IgD-negative memory B cell (primary cell): ENCODE measurements around the gene PAK1. TPM values are rescaled to one million over a fixed set of nuclear protein-coding genes. Genes with fewer than 3 reads are reported as not detected.

Experiments used
- H3K27ac Mint-ChIP-seq, 3 donors: one replicate each; pipeline ENCODE4 v1.8.0; 2020 to 2022; ENCODE audit warnings: mild to moderate bottlenecking in 3 of 3, mixed read lengths in 3 of 3, moderate library complexity in 1 of 3
- H3K27me3 Mint-ChIP-seq: one replicate; pipeline ENCODE4 v1.8.0; 2021; ENCODE audit warnings: mixed read lengths
- H3K36me3 Mint-ChIP-seq: one replicate; pipeline ENCODE4 v1.8.0; 2020; ENCODE audit warnings: mild to moderate bottlenecking, mixed read lengths
- H3K4me1 Mint-ChIP-seq, 3 donors: one replicate each; pipeline ENCODE4 v1.8.0; 2020 to 2022; ENCODE audit warnings: mixed read lengths in 3 of 3, mild to moderate bottlenecking in 1 of 3
- H3K4me3 Mint-ChIP-seq, 4 donors: one replicate each; pipeline ENCODE4 v1.8.0; 2020 to 2022; ENCODE audit warnings: mild to moderate bottlenecking in 4 of 4, mixed read lengths in 4 of 4, moderate library complexity in 3 of 4
- H3K9me3 Mint-ChIP-seq, 3 donors: one replicate each; pipeline ENCODE4 v1.8.0; 2020 to 2021; ENCODE audit warnings: mixed read lengths in 3 of 3, mild to moderate bottlenecking in 1 of 3
- polyA plus RNA-seq: library from polyadenylated mRNA; unstranded; fragments of 300-500 nt; fragmentation: Illumina TruSeq; gene quantifications from one replicate; pipeline ENCODE4 v1.2.3, GENCODE V29; 2021

Gene PAK1
- polyA plus RNA-seq, 1 donor from 2014 or later = 15.0 TPM

DNA sequence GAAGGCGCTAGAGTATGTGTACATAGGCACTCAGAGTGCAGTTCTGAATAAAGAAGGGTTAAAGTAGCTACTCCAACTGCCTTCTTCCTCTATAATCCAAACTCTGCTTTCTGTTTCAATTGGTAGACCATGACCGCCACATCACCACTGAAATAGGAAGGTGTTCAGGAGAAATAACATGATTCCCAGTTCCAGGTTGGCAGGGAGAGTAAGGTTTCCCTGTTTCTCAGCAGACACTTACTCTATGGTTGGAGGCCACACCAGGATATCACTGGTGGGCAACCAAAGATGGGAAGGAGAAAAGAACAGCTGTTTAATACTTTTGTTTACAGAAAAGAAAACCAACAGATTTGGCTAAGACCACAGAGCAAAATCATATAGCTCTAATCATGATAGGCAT lies 37.9 kb downstream of the PAK1 start:
- H3K4me1 Mint-ChIP-seq = peaks cover 0 to 6% (median 2%) of the 10 kb centered on the region in 3 donors
- H3K4me3 Mint-ChIP-seq = peak overlapping the region in 1 of 4 donors; percentile 29
- no peak overlapping the region for H3K27ac Mint-ChIP-seq
- no peaks in the 10 kb centered on the region for H3K9me3 Mint-ChIP-seq
- H3K36me3 Mint-ChIP-seq = no peaks in the 10 kb centered on the region
- peaks cover 9% of the 10 kb centered on the region for H3K27me3 Mint-ChIP-seq

DNA sequence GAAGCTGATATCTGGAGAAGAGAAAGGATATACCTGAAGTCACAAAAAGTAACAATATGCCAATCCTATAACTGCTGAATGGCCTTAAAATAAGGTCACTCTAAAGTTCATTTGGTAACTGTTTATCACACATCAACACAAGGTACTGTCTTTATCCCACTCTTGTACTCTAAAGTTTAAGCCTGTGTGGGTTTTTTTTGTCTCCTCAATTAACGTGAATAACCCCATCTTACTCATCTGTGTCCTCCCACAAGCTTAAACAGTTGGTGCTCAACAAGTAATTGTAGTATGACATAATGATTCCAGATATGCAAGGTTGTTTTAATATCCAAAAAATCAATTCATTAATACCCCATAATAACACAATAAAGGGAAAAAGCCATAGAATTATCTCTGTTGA lies 42.1 kb downstream of the PAK1 start:
- H3K36me3 Mint-ChIP-seq = no peaks in the 10 kb centered on the region
- no peaks in the 10 kb centered on the region for H3K9me3 Mint-ChIP-seq
- H3K27ac Mint-ChIP-seq = no peak overlapping the region
- H3K27me3 Mint-ChIP-seq = peaks cover 6% of the 10 kb centered on the region
- peaks cover 0 to 6% (median 2%) of the 10 kb centered on the region in 3 donors for H3K4me1 Mint-ChIP-seq
- no peak overlapping the region for H3K4me3 Mint-ChIP-seq

DNA sequence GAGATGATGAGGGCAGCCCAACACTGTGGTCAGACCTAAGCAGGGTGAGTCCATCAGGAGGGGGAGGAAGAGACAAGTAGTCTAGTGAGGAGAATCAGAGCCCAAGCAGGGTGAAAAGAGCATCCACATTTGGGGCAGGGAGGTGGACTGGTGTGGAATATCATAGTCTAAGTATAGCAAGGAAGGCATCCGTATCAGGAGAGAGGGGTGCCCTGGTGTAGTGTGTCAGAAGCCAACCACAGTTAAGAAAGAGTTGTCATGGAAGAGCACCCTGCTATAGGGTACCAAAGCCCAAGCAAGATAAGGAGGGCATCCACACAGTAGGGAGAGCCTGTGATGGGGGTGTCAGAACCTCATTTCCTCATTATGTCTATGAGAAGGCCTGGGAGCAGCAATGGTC lies 45.3 kb downstream of the PAK1 start:
- no peak overlapping the region for H3K27ac Mint-ChIP-seq
- H3K36me3 Mint-ChIP-seq = no peaks in the 10 kb centered on the region
- H3K9me3 Mint-ChIP-seq = no peaks in the 10 kb centered on the region
- H3K27me3 Mint-ChIP-seq = peaks cover 2% of the 10 kb centered on the region
- no peak overlapping the region for H3K4me3 Mint-ChIP-seq
- H3K4me1 Mint-ChIP-seq = peaks cover 0 to 2% (median 0%) of the 10 kb centered on the region in 3 donors

DNA sequence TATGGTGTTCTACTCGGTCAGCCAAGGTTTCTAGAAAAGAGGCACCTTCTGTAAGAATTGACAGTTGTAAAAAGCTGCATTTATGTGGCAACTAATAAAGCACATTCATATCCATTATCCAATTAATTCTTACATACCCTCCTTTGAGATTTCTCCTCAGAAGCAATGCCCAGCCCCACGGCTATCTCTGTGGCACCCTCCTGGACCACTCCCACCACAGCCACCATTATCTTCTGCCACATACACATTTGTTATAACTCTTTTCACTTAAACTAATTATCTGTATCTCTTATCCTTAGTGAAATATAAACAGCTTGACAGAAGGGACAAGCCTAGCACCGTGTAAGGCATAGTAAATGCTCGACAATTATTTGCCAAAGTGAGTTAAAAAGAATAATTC lies 48.5 kb downstream of the PAK1 start:
- no peak overlapping the region for H3K27ac Mint-ChIP-seq
- peaks cover 2% of the 10 kb centered on the region for H3K27me3 Mint-ChIP-seq
- H3K9me3 Mint-ChIP-seq = peaks cover 0 to under 1% (median 0%) of the 10 kb centered on the region in 3 donors
- peaks cover 0 to 2% (median 0%) of the 10 kb centered on the region in 3 donors for H3K4me1 Mint-ChIP-seq
- no peak overlapping the region for H3K4me3 Mint-ChIP-seq
- H3K36me3 Mint-ChIP-seq = peaks cover 1% of the 10 kb centered on the region

DNA sequence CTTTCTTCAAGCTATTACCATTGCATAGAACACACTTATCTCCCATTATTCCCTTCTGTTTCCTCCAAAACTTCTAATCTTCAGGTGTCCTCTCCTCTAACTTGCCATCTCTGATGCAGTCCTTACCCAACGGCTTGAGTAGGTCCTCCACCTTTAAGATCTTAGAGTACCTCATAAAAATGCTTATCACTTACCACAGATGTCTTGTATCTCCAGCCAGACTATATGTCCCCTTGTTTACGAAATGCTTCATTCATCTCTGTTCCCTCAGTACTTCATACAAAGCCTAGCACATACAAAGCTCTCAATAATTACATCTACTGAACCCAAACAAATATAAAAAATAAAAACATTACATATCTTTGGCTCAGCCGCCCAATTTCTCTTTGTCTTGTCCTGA lies 49.2 kb downstream of the PAK1 start:
- H3K36me3 Mint-ChIP-seq = peaks cover 3% of the 10 kb centered on the region
- peaks cover 2% of the 10 kb centered on the region for H3K27me3 Mint-ChIP-seq
- no peak overlapping the region for H3K27ac Mint-ChIP-seq
- peaks cover 0 to 2% (median 0%) of the 10 kb centered on the region in 3 donors for H3K4me1 Mint-ChIP-seq
- H3K9me3 Mint-ChIP-seq = peaks cover 0 to 1% (median 0%) of the 10 kb centered on the region in 3 donors
- H3K4me3 Mint-ChIP-seq = peak overlapping the region in 1 of 4 donors; percentile 2

DNA sequence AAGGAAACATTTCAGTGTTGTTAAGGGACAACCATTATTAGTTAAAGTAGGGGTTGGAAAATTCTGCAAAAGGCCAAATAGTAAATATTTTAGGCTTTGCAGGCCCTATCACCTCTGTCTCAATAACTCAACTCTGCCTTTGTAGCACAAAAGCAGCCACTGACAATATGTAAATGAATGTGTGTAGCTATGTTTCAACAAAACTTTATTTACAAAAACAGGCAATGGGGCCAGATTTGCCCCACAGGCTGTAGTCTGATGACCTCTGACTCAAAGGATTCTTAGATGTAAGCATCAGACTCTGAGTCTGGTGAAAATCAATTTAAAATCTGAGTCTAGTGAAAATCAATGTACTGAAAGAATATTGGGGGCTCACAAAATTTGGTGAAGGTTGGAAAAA lies 50.3 kb downstream of the PAK1 start:
- no peaks in the 10 kb centered on the region for H3K27me3 Mint-ChIP-seq
- H3K27ac Mint-ChIP-seq = no peak overlapping the region
- H3K4me1 Mint-ChIP-seq = peaks cover 1 to 4% (median 2%) of the 10 kb centered on the region in 3 donors
- peaks cover 0 to 1% (median 0%) of the 10 kb centered on the region in 3 donors for H3K9me3 Mint-ChIP-seq
- peaks cover 3% of the 10 kb centered on the region for H3K36me3 Mint-ChIP-seq
- no peak overlapping the region for H3K4me3 Mint-ChIP-seq

DNA sequence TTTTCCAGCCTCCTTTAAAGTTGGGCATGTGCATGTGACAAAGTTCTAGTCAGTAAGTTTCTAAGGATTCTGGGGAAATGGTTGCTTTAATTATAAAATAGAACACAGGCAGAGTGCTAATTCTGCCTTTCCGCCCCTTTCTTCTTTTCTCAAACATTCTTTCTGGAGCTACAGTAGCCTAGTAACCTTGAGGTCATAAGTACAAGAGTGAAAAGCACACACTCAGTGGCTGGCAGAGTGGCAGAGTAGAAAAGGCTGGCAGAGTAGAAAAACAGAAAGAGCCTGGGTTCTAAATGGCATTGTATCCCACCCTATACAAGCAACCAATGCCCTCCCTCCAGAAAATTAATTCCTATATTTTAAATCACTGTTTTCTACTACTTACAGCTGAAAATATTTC lies 51.2 kb downstream of the PAK1 start:
- Mint-ChIP-seq H3K36me3 (peaks cover 3% of the 10 kb centered on the region), H3K4me1 (peaks cover 4 to 10% (median 5%) of the 10 kb centered on the region in 3 donors)

DNA sequence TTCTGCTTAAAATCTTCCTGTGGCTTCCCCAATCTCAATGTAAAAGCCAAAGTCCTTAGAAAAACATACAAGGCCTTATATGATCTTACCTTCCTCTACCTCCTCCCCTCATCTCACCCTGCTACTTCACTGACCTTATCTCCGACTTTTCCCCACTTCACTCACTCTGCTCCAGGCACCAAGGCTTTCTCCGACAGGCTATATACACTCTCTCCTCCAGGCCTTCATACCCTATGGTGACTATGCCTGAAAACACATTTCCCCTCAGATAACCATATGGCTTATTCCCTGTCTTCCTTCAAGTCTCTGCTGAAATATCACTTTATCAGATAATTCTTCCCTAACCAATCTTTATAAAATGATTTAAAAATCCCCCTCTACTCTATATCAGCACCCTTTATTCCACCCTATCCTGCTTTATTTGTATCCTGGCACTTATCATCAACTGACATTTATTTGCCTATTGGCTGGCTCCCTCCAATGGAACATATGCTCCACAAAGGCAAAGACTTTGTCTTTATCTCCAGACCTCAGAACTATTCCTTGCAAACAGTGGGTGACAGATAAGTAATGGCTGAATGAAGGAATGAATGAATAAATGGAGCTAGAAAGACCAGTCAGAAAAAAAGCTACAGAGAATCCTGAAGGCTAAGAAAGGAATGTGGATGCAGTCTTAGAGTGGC lies 52.7 kb downstream of the PAK1 start:
- no peaks in the 10 kb centered on the region for H3K27me3 Mint-ChIP-seq
- H3K4me1 Mint-ChIP-seq = peaks cover 4 to 10% (median 5%) of the 10 kb centered on the region in 3 donors
- peaks cover 0 to 1% (median 0%) of the 10 kb centered on the region in 3 donors for H3K9me3 Mint-ChIP-seq
- no peak overlapping the region for H3K4me3 Mint-ChIP-seq
- peaks cover 3% of the 10 kb centered on the region for H3K36me3 Mint-ChIP-seq
- H3K27ac Mint-ChIP-seq = no peak overlapping the region

More for the DNA sequence above, 51.2 kb downstream of the PAK1 start:
- Mint-ChIP-seq H3K27ac (no peak overlapping the region), H3K4me3 (no peak overlapping the region), H3K27me3 (no peaks in the 10 kb centered on the region), H3K9me3 (peaks cover 0 to 1% (median 0%) of the 10 kb centered on the region in 3 donors)

DNA sequence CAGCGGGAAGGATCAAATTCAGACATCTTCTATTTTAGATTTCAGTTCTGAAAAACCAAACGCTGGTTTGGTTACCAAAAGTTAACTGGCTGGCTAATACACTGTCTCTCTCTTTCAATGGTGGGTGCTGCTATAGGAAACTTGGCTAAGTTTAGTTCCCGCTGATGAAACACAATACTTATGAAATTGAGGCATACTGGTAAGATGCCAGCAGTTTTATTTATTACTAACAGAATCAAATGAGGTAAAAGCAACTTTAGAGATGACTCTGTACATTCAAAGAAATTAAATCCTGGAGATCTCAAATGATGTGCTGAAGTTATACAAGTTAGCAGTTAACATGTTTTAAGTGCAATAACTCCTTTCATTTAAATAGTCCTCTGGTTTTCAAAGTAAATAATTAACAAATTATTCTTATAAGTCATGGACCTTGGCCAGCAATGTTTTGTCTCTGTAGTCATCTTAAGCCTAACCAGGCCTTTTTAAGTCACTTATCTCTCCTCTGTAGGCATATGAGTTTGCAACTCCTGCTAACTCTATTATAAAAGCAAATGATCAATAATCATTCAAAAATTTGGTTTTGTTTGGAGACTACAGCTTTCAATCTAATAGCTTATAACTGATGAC lies 54.8 kb downstream of the PAK1 start:
- Mint-ChIP-seq H3K4me3 (no peak overlapping the region), H3K27me3 (no peaks in the 10 kb centered on the region), H3K36me3 (peaks cover 3% of the 10 kb centered on the region)

DNA sequence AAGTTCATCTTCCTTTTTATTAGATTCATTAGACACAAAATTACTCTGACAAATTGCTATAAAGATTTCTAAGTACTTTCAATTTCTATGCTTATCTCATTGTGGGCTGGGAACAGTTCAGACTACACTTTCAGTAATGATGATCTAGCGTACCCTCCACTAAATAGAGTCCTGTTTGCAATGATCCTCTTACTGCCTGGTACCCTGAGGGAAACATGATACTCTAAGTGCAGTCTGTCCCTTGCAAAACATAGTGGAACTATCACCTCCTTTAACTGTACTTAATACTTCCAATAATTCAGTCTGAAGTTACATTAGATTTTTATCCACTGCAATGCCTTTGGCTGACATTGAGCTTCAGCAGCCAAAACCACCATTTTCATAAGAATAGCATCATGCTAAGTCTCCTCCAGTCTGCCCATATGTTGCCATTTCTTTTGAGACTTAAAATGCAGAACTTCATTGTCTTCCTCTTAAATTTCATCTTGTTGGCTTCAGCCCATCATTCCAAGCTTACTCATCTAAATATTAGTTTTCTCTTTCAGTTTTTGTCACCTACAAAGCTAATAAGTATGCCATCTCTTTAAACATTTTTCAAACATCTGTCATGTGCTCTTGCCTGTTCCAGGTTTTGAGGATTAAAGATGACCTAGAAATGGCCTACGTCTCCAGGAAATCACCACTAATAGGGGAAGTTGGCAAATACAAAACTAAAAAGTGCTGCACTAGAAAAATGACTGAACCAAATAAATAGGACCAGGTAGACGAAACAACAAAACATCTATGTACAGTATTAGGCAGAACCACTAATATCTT lies 55.5 kb downstream of the PAK1 start:
- Mint-ChIP-seq H3K27me3 (no peaks in the 10 kb centered on the region), H3K27ac (no peak overlapping the region), H3K4me1 (peaks cover 4 to 10% (median 5%) of the 10 kb centered on the region in 3 donors), H3K36me3 (peaks cover 3% of the 10 kb centered on the region), H3K4me3 (peak overlapping the region in 1 of 4 donors; percentile 84), H3K9me3 (peaks cover 0 to 1% (median 0%) of the 10 kb centered on the region in 3 donors)

More for the DNA sequence above, 54.8 kb downstream of the PAK1 start:
- Mint-ChIP-seq H3K4me1 (peaks cover 4 to 10% (median 5%) of the 10 kb centered on the region in 3 donors), H3K9me3 (peaks cover 0 to 1% (median 0%) of the 10 kb centered on the region in 3 donors), H3K27ac (no peak overlapping the region)

DNA sequence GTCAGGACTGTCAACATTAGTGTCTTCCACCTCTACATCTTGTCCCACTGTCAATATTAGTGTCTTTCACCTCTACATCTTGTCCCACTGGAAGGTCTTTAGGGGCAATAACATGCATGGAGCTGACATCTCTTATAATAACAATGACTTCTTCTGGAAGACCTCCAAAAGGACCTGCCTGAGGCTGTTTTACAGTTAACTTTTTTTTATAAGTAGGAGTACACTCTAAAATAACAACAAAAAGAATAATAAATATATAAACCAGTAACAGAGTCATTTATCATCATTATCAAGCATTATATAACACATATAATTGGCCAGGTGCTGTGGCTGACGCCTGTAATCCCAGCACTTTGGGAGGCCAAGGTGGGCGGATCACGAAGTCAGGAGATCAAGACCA lies 57.5 kb downstream of the PAK1 start:
- Mint-ChIP-seq H3K27ac (no peak overlapping the region), H3K4me1 (peaks cover 12 to 14% (median 13%) of the 10 kb centered on the region in 3 donors), H3K9me3 (peaks cover 0 to 1% (median 0%) of the 10 kb centered on the region in 3 donors), H3K4me3 (no peak overlapping the region), H3K27me3 (no peaks in the 10 kb centered on the region), H3K36me3 (peaks cover 3% of the 10 kb centered on the region)

DNA sequence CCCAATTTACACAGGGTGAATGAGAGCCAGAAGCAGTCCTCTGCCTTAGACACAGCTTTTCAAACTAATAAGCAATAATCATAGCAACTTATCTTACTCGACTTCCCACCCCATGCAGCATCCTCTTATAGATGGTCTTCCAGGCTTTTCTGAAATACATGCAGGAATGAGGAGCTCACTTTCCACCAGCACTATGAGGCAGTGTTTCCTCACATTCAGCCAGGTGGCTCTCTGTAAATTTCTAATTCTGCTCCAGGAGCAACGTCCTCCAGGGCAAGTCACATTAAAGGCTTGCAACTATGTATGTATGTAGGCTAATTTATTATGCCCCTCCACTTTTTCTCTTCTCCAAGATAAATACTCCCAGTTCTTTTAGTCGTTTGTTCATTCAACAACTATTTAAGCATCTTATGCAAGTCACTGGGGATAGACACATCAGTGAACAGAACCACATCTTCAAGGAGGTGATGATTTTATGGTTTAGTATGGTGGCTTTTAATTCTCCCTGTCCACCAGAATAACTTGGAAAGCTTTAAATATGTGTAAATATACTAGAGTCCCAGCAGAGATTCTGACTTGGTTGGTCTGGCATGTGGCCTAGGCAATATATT lies 59.9 kb downstream of the PAK1 start:
- Mint-ChIP-seq H3K4me3 (no peak overlapping the region), H3K36me3 (no peaks in the 10 kb centered on the region), H3K4me1 (peaks cover 18 to 29% (median 28%) of the 10 kb centered on the region in 3 donors), H3K9me3 (no peaks in the 10 kb centered on the region), H3K27ac (no peak overlapping the region), H3K27me3 (no peaks in the 10 kb centered on the region)

DNA sequence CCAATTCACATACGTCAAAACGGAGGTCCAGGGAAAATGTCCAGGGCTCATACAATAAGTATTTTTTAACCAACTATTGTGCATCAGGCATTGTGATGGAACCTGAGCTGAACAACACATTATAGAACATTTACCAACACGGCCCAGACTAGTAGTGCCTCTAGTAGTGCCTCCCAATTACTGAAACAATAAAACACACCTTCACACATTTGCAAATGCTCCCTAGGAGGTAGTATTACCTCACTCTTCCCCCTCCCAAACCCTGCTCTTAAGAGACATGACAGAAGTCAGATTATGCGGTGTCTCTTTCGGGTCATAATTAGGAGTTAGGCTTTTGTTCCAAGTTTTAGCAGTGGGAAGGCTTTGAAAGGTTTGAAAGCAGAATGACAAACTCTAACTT lies 61.1 kb downstream of the PAK1 start:
- peak overlapping the region in 2 of 4 donors; percentile 2 to 39 for H3K4me3 Mint-ChIP-seq
- peak overlapping the region in 1 of 3 donors; percentile 95 for H3K27ac Mint-ChIP-seq
- H3K9me3 Mint-ChIP-seq = no peaks in the 10 kb centered on the region
- no peaks in the 10 kb centered on the region for H3K36me3 Mint-ChIP-seq
- H3K27me3 Mint-ChIP-seq = no peaks in the 10 kb centered on the region
- H3K4me1 Mint-ChIP-seq = peaks cover 24 to 32% (median 24%) of the 10 kb centered on the region in 3 donors

DNA sequence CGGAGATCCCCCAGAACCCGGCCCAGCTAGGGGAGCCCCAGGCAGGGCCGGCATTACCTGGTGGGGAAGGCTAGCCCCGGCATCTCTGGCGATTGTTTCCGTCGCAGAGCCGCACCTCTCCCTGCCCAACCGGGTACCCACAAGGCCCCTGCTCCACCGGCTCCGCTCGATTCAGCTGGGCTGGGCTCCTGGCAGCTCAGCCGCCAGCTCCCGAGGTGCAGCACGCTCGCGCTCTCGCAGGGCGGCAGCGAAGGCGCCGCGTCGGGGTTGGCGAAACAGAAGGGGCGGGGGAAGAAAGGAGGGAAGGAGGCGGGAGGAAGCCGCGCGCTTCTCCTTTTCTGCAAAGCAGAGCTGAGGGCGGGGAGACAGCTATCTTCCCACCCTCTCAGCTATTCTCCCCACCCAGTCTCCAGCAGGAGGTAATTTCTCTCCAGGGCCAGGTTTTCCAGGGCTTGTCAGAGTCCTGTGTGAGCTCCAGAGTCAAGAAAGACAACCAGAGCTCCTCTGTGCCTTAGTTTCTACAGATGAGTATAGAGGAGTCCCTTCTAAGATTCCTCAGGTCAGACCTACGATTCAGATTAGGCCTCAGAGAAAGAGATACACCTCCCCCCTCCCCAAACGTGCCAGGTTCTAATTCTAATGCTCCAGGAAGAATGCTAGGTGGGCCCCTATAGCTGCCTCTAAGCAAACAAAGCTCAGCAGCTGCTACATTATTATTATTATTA lies 62.0 kb downstream of the PAK1 start:
- Mint-ChIP-seq H3K27me3 (no peaks in the 10 kb centered on the region), H3K9me3 (no peaks in the 10 kb centered on the region), H3K4me3 (peak overlapping the region; percentile 90 to 97 (median 94)), H3K4me1 (peaks cover 24 to 32% (median 28%) of the 10 kb centered on the region in 3 donors), H3K36me3 (no peaks in the 10 kb centered on the region), H3K27ac (peak overlapping the region in 2 of 3 donors; percentile 34 to 95)
